Liver (tissue), 9 donors: Measurements from ENCODE around the gene D2HGDH. TPM values are rescaled to one million over a fixed set of nuclear protein-coding genes. Genes with fewer than 3 reads are reported as not detected.

Experiments
- DNase-seq: peaks from one replicate; pipeline ENCODE4 v3.0.0-alpha.2; 2017; ENCODE audit warnings: low spot score
- H3K27ac ChIP-seq, 2 donors: one replicate each; pipeline ENCODE4 v1.7.0; 2013; ENCODE audit warnings: inconsistent platforms in 2 of 2, low read length in 2 of 2, control low read depth in 1 of 2, low read depth in 1 of 2, mild to moderate bottlenecking in 1 of 2
- H3K27me3 ChIP-seq, 4 donors: one replicate each; pipeline versions ENCODE4 v1.6.1 to v1.7.0; 2013; ENCODE audit warnings: low read length in 3 of 4, inconsistent platforms in 1 of 4, mild to moderate bottlenecking in 1 of 4, moderate library complexity in 1 of 4; ENCODE audit not compliant: control insufficient read depth in 4 of 4, insufficient read depth in 4 of 4
- H3K36me3 ChIP-seq, 4 donors: one replicate each; pipeline versions ENCODE4 v1.6.1 to v1.7.0; 2013; ENCODE audit warnings: low read length in 3 of 4, mild to moderate bottlenecking in 3 of 4, low read depth in 1 of 4, moderate library complexity in 1 of 4; ENCODE audit not compliant: control insufficient read depth in 4 of 4, insufficient read depth in 3 of 4
- H3K4me1 ChIP-seq, 4 donors: one replicate each; pipeline versions ENCODE4 v1.6.1 to v1.7.0; 2013; ENCODE audit warnings: low read length in 3 of 4, mild to moderate bottlenecking in 3 of 4, moderate library complexity in 1 of 4; ENCODE audit not compliant: control insufficient read depth in 4 of 4, insufficient read depth in 4 of 4
- H3K4me3 ChIP-seq, 3 donors: one replicate each; pipeline versions ENCODE4 v1.6.1 to v1.7.0; 2013; ENCODE audit warnings: low read length in 3 of 3, control low read depth in 1 of 3, low read depth in 1 of 3, mild to moderate bottlenecking in 1 of 3
- H3K9ac ChIP-seq, 2 donors: one replicate each; pipeline ENCODE4 v1.7.0; 2013; ENCODE audit warnings: low read length in 2 of 2, mild to moderate bottlenecking in 2 of 2, moderate library complexity in 2 of 2, control low read depth in 1 of 2, low read depth in 1 of 2
- H3K9me3 ChIP-seq, 4 donors: one replicate each; pipeline versions ENCODE4 v1.6.1 to v1.7.0; 2013; ENCODE audit warnings: low read length in 3 of 4; ENCODE audit not compliant: control insufficient read depth in 4 of 4
- ATF3 ChIP-seq: IDR thresholded peaks from 2 replicates; pipeline ENCODE4 v1.6.1; 2016; ENCODE audit warnings: antibody characterized with exemption
- CTCF ChIP-seq: fragments of 150-350 bp; IDR thresholded peaks from 2 replicates; pipeline ENCODE4 v1.5.1; 2017; ENCODE audit warnings: improper control_type of control experiment, low read depth, low read length; ENCODE audit not compliant: missing input control
- EGR1 ChIP-seq, 2 donors: IDR thresholded peaks; 2 replicates each; pipeline ENCODE4 v1.6.1; 2016 to 2018; ENCODE audit warnings: antibody characterized with exemption in 2 of 2, low read depth in 2 of 2
- FOXA1 ChIP-seq: IDR thresholded peaks from 2 replicates; pipeline ENCODE4 v1.6.1; 2016; ENCODE audit warnings: antibody characterized with exemption
- FOXA2 ChIP-seq: IDR thresholded peaks from 2 replicates; pipeline ENCODE4 v1.6.1; 2016; ENCODE audit warnings: antibody characterized with exemption
- GABPA ChIP-seq, 2 donors: IDR thresholded peaks in 1 of 2; conservative IDR thresholded peaks in 1 of 2; 2 replicates each; pipeline ENCODE4 v1.6.1; 2016; ENCODE audit warnings: antibody characterized with exemption in 2 of 2, mild to moderate bottlenecking in 1 of 2, moderate library complexity in 1 of 2
- HNF4A ChIP-seq, 2 donors: conservative IDR thresholded peaks; 2 replicates each; pipeline ENCODE4 v1.6.1; 2016; ENCODE audit warnings: antibody characterized with exemption in 2 of 2, mild to moderate bottlenecking in 2 of 2
- HNF4G ChIP-seq: IDR thresholded peaks from 2 replicates; pipeline ENCODE4 v1.6.1; 2016; ENCODE audit warnings: antibody characterized with exemption
- JUND ChIP-seq, 2 donors: IDR thresholded peaks; 2 replicates each; pipeline ENCODE4 v1.6.1; 2016; ENCODE audit warnings: antibody characterized with exemption in 2 of 2
- NR2F2 ChIP-seq: IDR thresholded peaks from 2 replicates; pipeline ENCODE4 v1.6.1; 2016; ENCODE audit warnings: antibody characterized with exemption
- RAD21 ChIP-seq, 2 donors: IDR thresholded peaks; 2 replicates each; pipeline ENCODE4 v1.6.1; 2016; ENCODE audit warnings: antibody characterized with exemption in 2 of 2, mild to moderate bottlenecking in 2 of 2
- RXRA ChIP-seq, 2 donors: IDR thresholded peaks; 2 replicates each; pipeline ENCODE4 v1.6.1; 2017 to 2018; ENCODE audit warnings: antibody characterized with exemption in 2 of 2, mild to moderate bottlenecking in 1 of 2
- SP1 ChIP-seq: IDR thresholded peaks from 2 replicates; pipeline ENCODE4 v1.6.1; 2018; ENCODE audit warnings: antibody characterized with exemption, mild to moderate bottlenecking
- TAF1 ChIP-seq: conservative IDR thresholded peaks from 2 replicates; pipeline ENCODE4 v1.6.1; 2016; ENCODE audit warnings: antibody characterized with exemption, mild to moderate bottlenecking
- YY1 ChIP-seq: IDR thresholded peaks from 2 replicates; pipeline ENCODE4 v1.6.1; 2016; ENCODE audit warnings: antibody characterized with exemption, mild to moderate bottlenecking
- ZBTB33 ChIP-seq: IDR thresholded peaks from 2 replicates; pipeline ENCODE4 v1.6.1; 2016; ENCODE audit warnings: antibody characterized with exemption
- WGBS: extraction: QIAGEN DNeasy Blood & Tissue Kit; methylation state at CpG from one replicate; pipeline ENCODE4 v1.1.7; 2013; 5-methylcytosine and 5-hydroxymethylcytosine counted together
- polyA plus RNA-seq, 2 donors: library from polyadenylated mRNA; stranded (reverse) in 1 of 2; unstranded in 1 of 2; fragments of 200-250 nt in 1 of 2; fragments of >200 nt in 1 of 2; fragmentation: Nextera tagmentation in 1 of 2; extraction: Ambion mirVana in 1 of 2; gene quantifications; one replicate each; pipeline versions ENCODE4 v1.2.1 to v1.2.3, GENCODE V29; 2013 to 2015
- total RNA-seq, 2 donors: library from RNA; depleted of rRNA; stranded (reverse); fragments of >200 nt; gene quantifications; one replicate each; pipeline ENCODE4 v1.2.3, GENCODE V29; 2014
- TF ChIP-seq, protein P1 (sequence below): IDR thresholded peaks from 2 replicates; pipeline ENCODE4 v1.6.1; 2016; ENCODE audit warnings: antibody characterized with exemption, mild to moderate bottlenecking
- TF ChIP-seq, protein P2 (sequence below): IDR thresholded peaks from 2 replicates; pipeline ENCODE4 v1.6.1; 2016; ENCODE audit warnings: antibody characterized with exemption
- donor health status: healthy.
- donor health status: healthy.
- donor health status: healthy.
- donor health status: healthy.
- donor health status: healthy.

Gene D2HGDH
- total and polyA plus RNA-seq, 4 donors = 6.4 to 25.0 (median 13.5) TPM

- Histone ChIP-seq H3K36me3 (peaks cover 0 to 8% (median under 1%) of the 10 kb centered on the region in 4 donors), H3K27ac (no peak overlapping the region), H3K9ac (no peak overlapping the region), H3K9me3 (no peaks in the 10 kb centered on the region), H3K4me1 (peaks cover 0 to 2% (median 0%) of the 10 kb centered on the region in 4 donors), H3K4me3 (no peak overlapping the region), H3K27me3 (no peaks in the 10 kb centered on the region)
- TF ChIP-seq SP1 = no peak
- TF ChIP-seq FOXA1 = no peak
- no peak for TF ChIP-seq HNF4A (conservative IDR thresholded peaks at IDR 0.05)
- no peak for TF ChIP-seq EGR1 (IDR thresholded peaks at IDR 0.05; ENCODE audit: low read depth in 2 of 2)
- no peak for TF ChIP-seq RAD21 (IDR thresholded peaks at IDR 0.05)
- TF ChIP-seq GABPA (IDR thresholded peaks at IDR 0.05 in 1 of 2, conservative IDR thresholded peaks at IDR 0.05 in 1 of 2) = no peak
- no peak for TF ChIP-seq FOXA2
- TF ChIP-seq, protein P1, sequence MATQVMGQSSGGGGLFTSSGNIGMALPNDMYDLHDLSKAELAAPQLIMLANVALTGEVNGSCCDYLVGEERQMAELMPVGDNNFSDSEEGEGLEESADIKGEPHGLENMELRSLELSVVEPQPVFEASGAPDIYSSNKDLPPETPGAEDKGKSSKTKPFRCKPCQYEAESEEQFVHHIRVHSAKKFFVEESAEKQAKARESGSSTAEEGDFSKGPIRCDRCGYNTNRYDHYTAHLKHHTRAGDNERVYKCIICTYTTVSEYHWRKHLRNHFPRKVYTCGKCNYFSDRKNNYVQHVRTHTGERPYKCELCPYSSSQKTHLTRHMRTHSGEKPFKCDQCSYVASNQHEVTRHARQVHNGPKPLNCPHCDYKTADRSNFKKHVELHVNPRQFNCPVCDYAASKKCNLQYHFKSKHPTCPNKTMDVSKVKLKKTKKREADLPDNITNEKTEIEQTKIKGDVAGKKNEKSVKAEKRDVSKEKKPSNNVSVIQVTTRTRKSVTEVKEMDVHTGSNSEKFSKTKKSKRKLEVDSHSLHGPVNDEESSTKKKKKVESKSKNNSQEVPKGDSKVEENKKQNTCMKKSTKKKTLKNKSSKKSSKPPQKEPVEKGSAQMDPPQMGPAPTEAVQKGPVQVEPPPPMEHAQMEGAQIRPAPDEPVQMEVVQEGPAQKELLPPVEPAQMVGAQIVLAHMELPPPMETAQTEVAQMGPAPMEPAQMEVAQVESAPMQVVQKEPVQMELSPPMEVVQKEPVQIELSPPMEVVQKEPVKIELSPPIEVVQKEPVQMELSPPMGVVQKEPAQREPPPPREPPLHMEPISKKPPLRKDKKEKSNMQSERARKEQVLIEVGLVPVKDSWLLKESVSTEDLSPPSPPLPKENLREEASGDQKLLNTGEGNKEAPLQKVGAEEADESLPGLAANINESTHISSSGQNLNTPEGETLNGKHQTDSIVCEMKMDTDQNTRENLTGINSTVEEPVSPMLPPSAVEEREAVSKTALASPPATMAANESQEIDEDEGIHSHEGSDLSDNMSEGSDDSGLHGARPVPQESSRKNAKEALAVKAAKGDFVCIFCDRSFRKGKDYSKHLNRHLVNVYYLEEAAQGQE = no peak
- TF ChIP-seq, protein P2, sequence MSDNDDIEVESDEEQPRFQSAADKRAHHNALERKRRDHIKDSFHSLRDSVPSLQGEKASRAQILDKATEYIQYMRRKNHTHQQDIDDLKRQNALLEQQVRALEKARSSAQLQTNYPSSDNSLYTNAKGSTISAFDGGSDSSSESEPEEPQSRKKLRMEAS = no peak
- no peak for TF ChIP-seq JUND (IDR thresholded peaks at IDR 0.05)
- no peak for TF ChIP-seq RXRA (IDR thresholded peaks at IDR 0.05)
- no peak for TF ChIP-seq TAF1
- no peak for TF ChIP-seq ZBTB33
- TF ChIP-seq YY1 = no peak
- no peak for TF ChIP-seq CTCF
- TF ChIP-seq ATF3 = no peak
- no peak for TF ChIP-seq NR2F2
- TF ChIP-seq HNF4G = no peak
- no peak for DNase-seq
- WGBS = 81% methylated on average over 19 of the region's 19 CpGs
These were observed 5.8 kb upstream of the D2HGDH start for GRCh38 chr2:241728627-241729026.
